Renal cortical epithelial cell (primary cell): ENCODE results near the gene FOXB1. TPM values are rescaled to one million over a fixed set of nuclear protein-coding genes. Genes with fewer than 3 reads are reported as not detected.

Experiments
- DNase-seq: peaks from one replicate; pipeline ENCODE4 v3.0.0-alpha.2; 2011; ENCODE audit warnings: low read depth
- total RNA-seq: library from RNA; depleted of rRNA; stranded (reverse); fragments of >200 nt; gene quantifications from 2 replicates; pipeline ENCODE4 v1.2.3, GENCODE V29; 2014

FOXB1 gene
- total RNA-seq, 1 donor from 2014 or later: not detected

DNA sequence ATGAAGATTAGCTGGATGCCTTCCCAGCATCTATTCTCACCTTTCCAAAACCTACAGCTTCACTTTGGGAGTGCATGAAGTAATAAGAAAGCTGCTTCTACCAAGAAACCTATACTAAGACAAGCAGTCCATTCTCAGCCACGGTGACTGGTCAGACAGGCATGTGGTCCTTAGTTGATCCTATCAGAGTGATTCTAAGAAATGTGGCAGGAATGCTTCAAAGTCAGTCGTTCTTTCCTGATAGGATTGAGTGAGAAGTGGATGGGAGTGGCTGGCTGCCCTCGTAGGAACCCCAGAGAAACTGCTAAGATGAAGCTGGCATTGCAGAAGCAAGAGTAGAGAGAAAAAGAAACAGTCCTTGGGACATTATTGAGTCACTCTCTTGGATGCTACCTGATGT lies 16.6 kb downstream of the FOXB1 start:
- no peak for DNase-seq

GRCh38 chr15:60021589-60022378 lies 17.7 kb downstream of the FOXB1 start:
- no peak for DNase-seq

- DNase-seq: no peak
Measured at GRCh38 chr15:60022379-60022741, 18.2 kb downstream of the FOXB1 start.

- no peak for DNase-seq
Measured at GRCh38 chr15:60026555-60026954, 22.4 kb downstream of the FOXB1 start.

DNA sequence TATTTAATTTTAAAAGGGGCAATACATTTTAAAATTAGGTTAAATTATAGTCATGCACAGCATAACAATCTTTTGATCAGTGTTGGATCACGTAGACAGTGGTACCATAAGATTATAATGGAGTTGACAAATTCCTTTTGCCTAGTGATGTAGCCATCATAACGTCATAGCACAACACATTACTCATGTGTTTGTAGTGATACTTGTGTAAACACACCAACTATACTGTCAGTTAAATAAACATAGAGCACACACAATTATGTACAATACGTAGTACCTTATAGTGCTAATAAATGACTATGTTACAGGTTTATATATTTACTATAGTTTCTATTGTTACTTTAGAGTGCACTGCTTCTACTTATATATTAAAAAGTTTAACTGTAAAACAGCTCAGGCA lies 31.2 kb downstream of the FOXB1 start:
- DNase-seq: no peak

- DNase-seq: no peak
Measured at GRCh38 chr15:60039316-60039715, 35.2 kb downstream of the FOXB1 start.

GRCh38 chr15:60043744-60044435 lies 39.8 kb downstream of the FOXB1 start:
- DNase-seq: no peak

DNA sequence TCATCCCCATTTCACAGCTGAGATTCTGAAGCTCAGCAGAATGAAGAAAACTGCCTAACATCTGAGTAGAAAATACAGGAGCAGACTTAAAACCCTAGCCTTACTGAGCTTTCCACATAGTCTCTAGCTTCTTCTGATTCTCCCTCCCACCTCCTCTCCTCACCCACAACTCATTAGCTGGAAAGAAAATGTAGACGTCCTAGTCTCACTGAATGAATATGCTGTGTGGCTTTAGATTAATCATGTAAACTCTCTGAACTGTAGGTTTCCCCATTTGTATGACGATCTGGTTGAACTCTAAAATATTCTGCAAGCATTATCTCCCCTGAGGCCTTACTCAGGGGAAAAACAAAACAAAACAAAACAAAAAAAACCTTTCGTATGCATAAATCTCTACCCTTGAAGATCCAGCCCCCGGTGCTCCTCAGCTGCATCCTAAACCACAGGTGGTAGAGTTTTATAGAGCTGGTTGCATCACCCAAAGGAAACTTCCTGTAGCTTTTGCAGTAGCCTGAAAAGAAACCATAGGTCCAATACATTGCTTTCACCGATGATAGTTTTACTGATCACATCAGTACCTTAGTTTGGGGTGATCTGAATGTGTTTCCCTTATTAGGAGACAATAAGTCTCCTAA lies 40.6 kb downstream of the FOXB1 start:
- no peak for DNase-seq

DNA sequence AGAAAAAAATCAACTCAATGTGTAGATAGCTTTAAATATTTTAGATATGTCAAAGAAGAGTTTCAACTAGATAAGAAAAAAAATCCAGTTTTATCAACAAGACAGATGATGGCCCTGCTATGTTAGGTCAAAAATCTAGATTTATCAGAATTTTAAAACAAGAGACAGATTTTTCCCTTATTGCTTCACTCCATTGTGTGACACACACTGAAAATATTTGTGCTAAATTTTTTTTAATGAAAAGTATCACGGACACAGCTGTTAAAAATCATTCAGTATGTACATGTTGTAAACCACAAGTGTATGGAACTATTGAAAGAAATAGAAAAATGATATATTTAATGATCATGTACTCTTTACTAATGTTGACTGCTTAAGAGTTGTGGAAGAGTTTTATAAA lies 43.6 kb downstream of the FOXB1 start:
- no peak for DNase-seq

GRCh38 chr15:60049948-60050347 lies 45.8 kb downstream of the FOXB1 start:
- no peak for DNase-seq

DNA sequence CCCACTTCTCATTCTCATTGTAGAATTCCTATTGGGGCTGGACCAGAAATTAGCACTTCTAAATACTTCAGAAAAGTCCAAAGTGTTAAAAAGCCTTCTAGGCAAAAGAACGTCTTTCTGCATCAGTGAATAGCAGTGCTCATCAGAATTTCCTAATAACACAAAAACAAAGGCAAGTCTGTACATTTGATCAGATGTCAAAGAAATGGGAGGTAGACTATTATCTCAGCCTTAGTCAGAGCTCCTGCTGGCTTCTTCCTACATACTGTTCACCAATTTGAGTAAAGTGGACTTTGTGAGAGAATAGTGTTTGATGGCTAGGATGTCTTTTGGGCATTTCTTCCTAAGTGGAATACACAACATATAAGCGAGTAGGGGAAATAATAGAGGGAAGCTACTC lies 48.7 kb downstream of the FOXB1 start:
- DNase-seq: no peak

DNA sequence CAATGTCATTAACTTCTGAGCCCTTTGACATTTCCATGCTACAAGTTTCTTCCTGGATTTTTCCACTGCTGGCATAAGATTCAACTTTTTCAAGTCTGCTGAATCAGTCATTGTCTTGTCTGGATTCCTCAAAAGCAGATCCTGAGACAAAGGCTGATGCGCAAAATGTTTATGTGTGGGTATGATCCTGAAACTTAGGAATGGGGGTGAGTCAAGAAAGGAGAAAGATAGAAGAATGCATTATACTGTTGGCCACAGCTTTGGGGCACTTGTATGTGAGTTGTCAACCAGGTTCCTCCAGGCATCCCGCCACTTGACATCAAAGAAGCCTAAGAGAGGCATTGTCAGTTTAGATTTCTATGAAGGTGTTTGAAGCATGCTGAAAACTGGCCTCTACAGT lies 50.4 kb downstream of the FOXB1 start:
- no peak for DNase-seq
